Measurements from ENCODE around the gene MFSD11.
"Not testable (repeated sequence)": the region's sequence is repeated elsewhere in the genome, so short reads cannot be mapped to it uniquely, and the experiment has no call there.

The MFSD11 gene

DNA sequence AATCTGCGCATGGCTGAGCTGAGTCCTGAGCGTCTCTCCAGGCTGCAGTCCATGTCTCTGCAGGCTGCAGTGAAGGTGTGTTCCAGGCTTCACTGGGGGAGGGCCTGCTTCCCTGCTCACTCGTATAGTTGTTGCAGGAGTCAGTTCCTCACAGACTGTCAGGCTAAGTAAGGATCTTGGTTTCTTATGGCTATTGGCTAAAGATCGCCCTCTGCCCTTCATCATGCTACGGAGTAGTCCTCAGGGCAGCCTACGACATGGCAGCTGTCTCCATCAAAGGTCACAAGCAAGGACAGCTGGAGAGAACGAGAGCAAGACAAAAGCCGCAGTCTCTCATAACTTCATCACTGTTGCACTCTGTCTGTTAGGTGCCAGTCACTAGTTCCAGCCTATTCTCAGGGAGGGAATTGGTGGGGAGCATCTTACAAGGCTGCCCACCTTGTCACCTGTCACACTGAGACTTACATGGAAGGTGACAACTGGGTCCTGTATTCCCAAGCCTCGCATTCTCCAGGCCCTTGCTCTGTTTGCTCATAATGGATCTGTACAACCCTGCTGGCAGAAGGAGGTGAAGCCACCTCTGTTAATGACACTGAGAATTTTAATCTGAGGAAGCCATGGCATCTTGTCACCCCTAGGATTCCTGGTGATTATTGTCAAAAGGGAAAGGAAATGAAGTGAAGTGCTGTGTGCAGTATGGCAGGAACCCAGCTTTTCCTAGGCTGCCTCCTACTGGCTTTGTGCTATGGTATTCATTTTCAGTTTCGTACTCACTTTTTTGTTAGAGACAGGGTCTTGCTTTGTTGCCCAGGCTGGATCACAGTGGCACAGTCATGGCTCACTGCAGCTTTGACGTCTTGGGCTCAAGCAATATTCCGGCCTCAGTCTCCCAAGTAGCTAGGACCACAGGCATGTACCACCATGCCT, 43.4 kb downstream of the MFSD11 start:
- H3K4me1 ChIP-seq (ENCODE audit: control insufficient read depth in 1 of 2, insufficient read depth in 2 of 2, low read length in 2 of 2): no peaks in the 10 kb centered on the region
- H3K36me3 ChIP-seq (ENCODE audit: control insufficient read depth in 1 of 2, insufficient read depth in 2 of 2, low read length in 2 of 2): peaks cover 14 to 17% of the 10 kb centered on the region in 2 donors
- H3K27ac ChIP-seq (ENCODE audit: low read depth, low read length): no peak overlapping the region
- no peak overlapping the region for H3K9ac ChIP-seq (ENCODE audit: low read depth in 1 of 2, low read length in 2 of 2)
- no peak overlapping the region for H3K4me3 ChIP-seq (ENCODE audit: low read depth in 1 of 2, low read length in 2 of 2)
- no peaks in the 10 kb centered on the region for H3K9me3 ChIP-seq (ENCODE audit: control insufficient read depth in 1 of 2, low read length in 2 of 2)
- no peaks in the 10 kb centered on the region for H3K27me3 ChIP-seq (ENCODE audit: control insufficient read depth in 1 of 2, insufficient read depth in 2 of 2, low read length in 2 of 2)

DNA sequence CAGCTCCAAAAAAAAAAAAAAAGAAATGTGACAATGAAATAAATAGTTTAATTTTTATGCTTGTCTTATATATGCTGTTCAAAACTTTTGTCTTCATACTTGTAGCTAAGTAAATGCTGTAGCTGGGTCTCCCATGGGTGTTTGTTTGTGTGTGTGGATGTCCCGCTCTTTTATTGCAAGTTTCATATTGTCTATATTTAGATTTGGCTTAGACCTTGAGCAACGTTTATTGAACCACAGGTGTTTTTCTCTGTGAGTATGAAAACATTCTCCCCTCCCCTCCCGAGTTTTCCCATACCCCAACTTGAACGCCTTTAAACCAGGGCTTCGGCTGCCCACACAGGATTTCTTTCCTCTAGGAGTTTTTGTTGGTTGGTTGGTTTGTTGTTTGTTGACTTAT, 45.2 kb downstream of the MFSD11 start:
- H3K4me1 ChIP-seq (ENCODE audit: control insufficient read depth in 1 of 2, insufficient read depth in 2 of 2, low read length in 2 of 2): no peaks in the 10 kb centered on the region
- no peak overlapping the region for H3K4me3 ChIP-seq (ENCODE audit: low read depth in 1 of 2, low read length in 2 of 2)
- no peaks in the 10 kb centered on the region for H3K27me3 ChIP-seq (ENCODE audit: control insufficient read depth in 1 of 2, insufficient read depth in 2 of 2, low read length in 2 of 2)
- H3K9me3 ChIP-seq (ENCODE audit: control insufficient read depth in 1 of 2, low read length in 2 of 2): no peaks in the 10 kb centered on the region
- no peak overlapping the region for H3K9ac ChIP-seq (ENCODE audit: low read depth in 1 of 2, low read length in 2 of 2)
- peaks cover 11% of the 10 kb centered on the region in 2 donors for H3K36me3 ChIP-seq (ENCODE audit: control insufficient read depth in 1 of 2, insufficient read depth in 2 of 2, low read length in 2 of 2)
- no peak overlapping the region for H3K27ac ChIP-seq (ENCODE audit: low read depth, low read length)

DNA sequence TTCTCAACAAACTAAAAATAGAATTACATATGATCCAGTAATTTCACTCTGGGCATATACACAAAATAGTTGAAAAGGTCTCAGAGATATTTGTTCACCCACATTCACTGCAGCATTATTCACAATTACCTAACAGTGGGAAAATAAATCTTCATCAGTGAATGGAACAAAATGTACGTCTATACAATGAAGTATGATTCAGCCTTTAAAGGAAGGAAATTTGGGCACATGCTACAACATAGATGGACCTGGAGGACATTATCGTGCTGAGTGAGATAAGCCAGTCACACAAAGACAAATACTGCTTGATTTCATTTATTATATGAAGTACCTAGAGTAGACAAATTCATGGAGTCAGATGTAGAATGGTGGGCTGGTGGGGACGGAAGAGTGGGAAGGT, 47.0 kb downstream of the MFSD11 start:
- Histone ChIP-seq H3K4me3 (ENCODE audit: low read depth in 1 of 2, low read length in 2 of 2) (no peak overlapping the region), H3K4me1 (ENCODE audit: control insufficient read depth in 1 of 2, insufficient read depth in 2 of 2, low read length in 2 of 2) (no peaks in the 10 kb centered on the region), H3K9ac (ENCODE audit: low read depth in 1 of 2, low read length in 2 of 2) (no peak overlapping the region), H3K9me3 (ENCODE audit: control insufficient read depth in 1 of 2, low read length in 2 of 2) (no peaks in the 10 kb centered on the region), H3K27ac (ENCODE audit: low read depth, low read length) (no peak overlapping the region), H3K36me3 (ENCODE audit: control insufficient read depth in 1 of 2, insufficient read depth in 2 of 2, low read length in 2 of 2) (peaks cover 6 to 8% of the 10 kb centered on the region in 2 donors), H3K27me3 (ENCODE audit: control insufficient read depth in 1 of 2, insufficient read depth in 2 of 2, low read length in 2 of 2) (no peaks in the 10 kb centered on the region)

DNA sequence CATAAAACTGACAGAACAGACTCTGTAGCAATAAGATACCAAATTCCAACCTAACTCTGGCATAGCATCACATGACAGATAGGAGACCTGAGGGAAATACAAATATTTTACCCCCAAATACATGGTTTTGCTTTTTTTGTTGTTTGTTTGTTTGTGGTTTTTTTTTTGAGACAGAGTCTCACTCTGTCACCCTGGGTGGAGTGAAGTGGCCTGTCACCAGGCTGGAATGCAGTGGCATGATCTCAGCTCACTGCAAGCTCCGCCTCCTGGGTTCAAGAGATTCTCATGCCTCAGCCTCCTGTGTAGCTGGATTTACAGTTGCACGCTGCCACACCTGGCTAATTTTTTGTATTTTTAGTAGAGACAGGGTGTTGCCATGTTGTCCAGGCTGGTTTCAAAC, 49.9 kb downstream of the MFSD11 start:
- H3K4me1 ChIP-seq (ENCODE audit: control insufficient read depth in 1 of 2, insufficient read depth in 2 of 2, low read length in 2 of 2): peaks cover 0 to 11% of the 10 kb centered on the region in 2 donors
- not testable (repeated sequence) for H3K9ac ChIP-seq (ENCODE audit: low read depth in 1 of 2, low read length in 2 of 2); H3K36me3 ChIP-seq (ENCODE audit: control insufficient read depth in 1 of 2, insufficient read depth in 2 of 2, low read length in 2 of 2); H3K9me3 ChIP-seq (ENCODE audit: control insufficient read depth in 1 of 2, low read length in 2 of 2); H3K27me3 ChIP-seq (ENCODE audit: control insufficient read depth in 1 of 2, insufficient read depth in 2 of 2, low read length in 2 of 2); H3K27ac ChIP-seq (ENCODE audit: low read depth, low read length); H3K4me3 ChIP-seq (ENCODE audit: low read depth in 1 of 2, low read length in 2 of 2)

DNA sequence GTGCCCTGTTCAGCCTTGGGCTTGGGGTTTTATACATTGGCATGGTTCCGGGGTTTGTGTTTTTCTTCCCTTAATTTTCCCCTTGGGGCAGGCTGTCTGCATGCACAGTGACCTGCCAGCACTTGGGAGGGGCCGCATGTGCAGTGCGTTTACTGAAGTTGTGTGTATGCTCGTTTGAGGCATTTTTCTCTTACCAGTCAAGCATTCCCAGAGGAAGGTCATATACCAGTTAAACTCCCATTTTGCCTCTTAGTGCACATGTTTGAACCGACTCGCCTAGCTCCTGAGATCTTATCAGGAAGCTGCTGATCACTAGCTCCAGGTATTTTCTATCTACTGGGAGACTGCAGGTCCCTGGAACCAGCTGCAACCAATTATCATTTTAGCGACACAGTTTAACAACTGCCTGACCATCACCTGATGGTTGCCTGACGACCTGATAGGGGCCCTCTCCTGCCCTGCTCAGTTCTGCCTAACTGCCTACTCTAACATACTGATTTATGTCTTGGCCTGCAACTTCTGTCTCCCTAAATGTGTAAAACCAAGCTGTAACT, 51.4 kb downstream of the MFSD11 start:
- H3K36me3 ChIP-seq (ENCODE audit: control insufficient read depth in 1 of 2, insufficient read depth in 2 of 2, low read length in 2 of 2): no peaks in the 10 kb centered on the region
- H3K4me3 ChIP-seq (ENCODE audit: low read depth in 1 of 2, low read length in 2 of 2): no peak overlapping the region
- H3K27ac ChIP-seq (ENCODE audit: low read depth, low read length): no peak overlapping the region
- H3K9ac ChIP-seq (ENCODE audit: low read depth in 1 of 2, low read length in 2 of 2): no peak overlapping the region
- no peaks in the 10 kb centered on the region for H3K27me3 ChIP-seq (ENCODE audit: control insufficient read depth in 1 of 2, insufficient read depth in 2 of 2, low read length in 2 of 2)
- H3K4me1 ChIP-seq (ENCODE audit: control insufficient read depth in 1 of 2, insufficient read depth in 2 of 2, low read length in 2 of 2): peaks cover 0 to 11% of the 10 kb centered on the region in 2 donors
- H3K9me3 ChIP-seq (ENCODE audit: control insufficient read depth in 1 of 2, low read length in 2 of 2): no peaks in the 10 kb centered on the region

DNA sequence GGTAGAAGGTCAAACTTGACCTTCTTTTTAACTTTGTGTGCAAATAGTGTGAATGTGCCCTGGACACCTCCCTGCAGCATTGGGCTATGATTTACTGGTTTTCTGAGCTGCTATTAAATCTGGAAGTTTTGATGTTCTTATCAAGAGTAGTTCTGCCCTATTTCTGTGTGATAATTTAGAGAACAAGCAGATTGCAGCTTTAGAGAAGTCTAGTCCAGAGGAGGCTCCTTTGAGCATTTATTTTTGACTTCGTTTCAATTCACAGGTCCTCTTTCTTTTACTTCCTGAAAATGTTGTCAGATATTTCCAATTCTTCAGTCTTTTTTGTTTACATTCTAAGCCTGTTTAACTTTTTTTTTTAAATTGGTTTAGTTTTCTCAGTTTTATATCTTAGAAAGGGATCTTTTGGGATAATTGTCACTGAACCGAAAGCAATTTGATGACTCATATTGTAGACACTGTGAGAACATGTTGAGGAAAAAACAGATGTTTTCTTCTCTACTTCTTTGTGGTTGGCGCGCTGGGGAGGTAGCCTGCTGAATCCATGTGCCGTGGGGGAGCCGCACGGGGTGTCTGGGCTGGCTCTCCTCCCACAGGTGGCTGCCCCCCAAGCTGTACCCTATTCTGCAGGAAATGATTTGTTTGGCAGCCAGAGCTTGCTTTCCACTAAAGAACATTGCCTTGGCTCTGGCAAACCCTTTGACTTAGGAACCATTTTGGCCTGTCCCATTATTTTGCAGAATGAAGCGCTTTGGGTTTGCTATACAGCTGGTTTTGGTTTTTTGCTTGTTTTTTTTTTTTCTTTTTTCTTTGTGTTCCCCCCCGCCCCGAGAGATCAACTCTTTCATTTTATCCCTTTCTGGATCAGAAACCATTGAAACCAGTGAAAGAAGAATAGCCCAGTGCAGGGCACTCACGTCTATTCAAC, 53.4 kb downstream of the MFSD11 start:
- no peak overlapping the region for H3K9ac ChIP-seq (ENCODE audit: low read depth in 1 of 2, low read length in 2 of 2)
- H3K27ac ChIP-seq (ENCODE audit: low read depth, low read length): peak overlapping the region; percentile 36
- no peaks in the 10 kb centered on the region for H3K27me3 ChIP-seq (ENCODE audit: control insufficient read depth in 1 of 2, insufficient read depth in 2 of 2, low read length in 2 of 2)
- H3K4me3 ChIP-seq (ENCODE audit: low read depth in 1 of 2, low read length in 2 of 2): no peak overlapping the region
- no peaks in the 10 kb centered on the region for H3K36me3 ChIP-seq (ENCODE audit: control insufficient read depth in 1 of 2, insufficient read depth in 2 of 2, low read length in 2 of 2)
- H3K4me1 ChIP-seq (ENCODE audit: control insufficient read depth in 1 of 2, insufficient read depth in 2 of 2, low read length in 2 of 2): peaks cover 0 to 11% of the 10 kb centered on the region in 2 donors
- no peaks in the 10 kb centered on the region for H3K9me3 ChIP-seq (ENCODE audit: control insufficient read depth in 1 of 2, low read length in 2 of 2)

DNA sequence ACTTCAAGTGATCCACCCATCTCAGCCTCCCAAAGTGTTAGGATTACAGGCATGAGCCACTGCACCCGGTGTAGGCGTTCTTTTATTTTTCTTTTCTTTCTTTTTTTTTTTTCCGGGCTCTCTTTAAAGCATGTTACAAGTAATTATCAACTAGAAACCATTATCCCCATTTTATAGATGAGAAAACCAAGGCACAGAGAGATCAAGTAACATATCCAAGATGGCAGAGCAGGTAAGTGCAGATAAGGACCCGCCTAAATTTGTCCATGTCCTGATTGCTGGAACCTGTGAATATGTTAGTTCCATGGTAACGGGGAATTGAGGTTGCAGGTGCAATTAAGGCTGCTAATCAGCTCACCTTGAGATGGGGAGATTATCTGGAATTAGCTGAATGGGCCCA, 54.4 kb downstream of the MFSD11 start:
- no peaks in the 10 kb centered on the region for H3K36me3 ChIP-seq (ENCODE audit: control insufficient read depth in 1 of 2, insufficient read depth in 2 of 2, low read length in 2 of 2)
- no peaks in the 10 kb centered on the region for H3K27me3 ChIP-seq (ENCODE audit: control insufficient read depth in 1 of 2, insufficient read depth in 2 of 2, low read length in 2 of 2)
- H3K9me3 ChIP-seq (ENCODE audit: control insufficient read depth in 1 of 2, low read length in 2 of 2): no peaks in the 10 kb centered on the region
- no peak overlapping the region for H3K27ac ChIP-seq (ENCODE audit: low read depth, low read length)
- no peak overlapping the region for H3K9ac ChIP-seq (ENCODE audit: low read depth in 1 of 2, low read length in 2 of 2)
- H3K4me1 ChIP-seq (ENCODE audit: control insufficient read depth in 1 of 2, insufficient read depth in 2 of 2, low read length in 2 of 2): peaks cover 0 to 11% of the 10 kb centered on the region in 2 donors
- H3K4me3 ChIP-seq (ENCODE audit: low read depth in 1 of 2, low read length in 2 of 2): no peak overlapping the region

DNA sequence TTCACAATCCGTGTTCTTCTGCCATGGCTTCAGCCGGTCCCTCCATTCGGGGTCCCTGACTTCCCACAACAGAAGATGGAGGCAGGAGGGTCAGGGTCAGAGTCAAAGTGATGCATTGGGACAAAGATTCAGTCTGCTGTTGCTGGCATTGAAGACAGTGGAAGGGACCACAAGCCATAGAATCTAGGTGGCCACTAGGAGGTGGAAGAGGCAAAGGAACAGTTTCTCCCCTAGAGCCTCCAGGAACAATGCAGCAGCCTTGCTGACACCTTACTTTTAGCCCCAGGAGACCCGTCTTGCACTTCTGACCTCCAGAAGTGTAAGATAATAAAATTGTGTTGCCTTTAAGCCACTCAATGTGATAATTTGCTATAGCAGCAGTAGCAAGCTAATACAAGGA, 55.9 kb downstream of the MFSD11 start:
- H3K27me3 ChIP-seq (ENCODE audit: control insufficient read depth in 1 of 2, insufficient read depth in 2 of 2, low read length in 2 of 2): no peaks in the 10 kb centered on the region
- H3K36me3 ChIP-seq (ENCODE audit: control insufficient read depth in 1 of 2, insufficient read depth in 2 of 2, low read length in 2 of 2): no peaks in the 10 kb centered on the region
- H3K9me3 ChIP-seq (ENCODE audit: control insufficient read depth in 1 of 2, low read length in 2 of 2): no peaks in the 10 kb centered on the region
- H3K27ac ChIP-seq (ENCODE audit: low read depth, low read length): no peak overlapping the region
- H3K4me3 ChIP-seq (ENCODE audit: low read depth in 1 of 2, low read length in 2 of 2): no peak overlapping the region
- H3K9ac ChIP-seq (ENCODE audit: low read depth in 1 of 2, low read length in 2 of 2): no peak overlapping the region
- H3K4me1 ChIP-seq (ENCODE audit: control insufficient read depth in 1 of 2, insufficient read depth in 2 of 2, low read length in 2 of 2): peaks cover 0 to 11% of the 10 kb centered on the region in 2 donors

DNA sequence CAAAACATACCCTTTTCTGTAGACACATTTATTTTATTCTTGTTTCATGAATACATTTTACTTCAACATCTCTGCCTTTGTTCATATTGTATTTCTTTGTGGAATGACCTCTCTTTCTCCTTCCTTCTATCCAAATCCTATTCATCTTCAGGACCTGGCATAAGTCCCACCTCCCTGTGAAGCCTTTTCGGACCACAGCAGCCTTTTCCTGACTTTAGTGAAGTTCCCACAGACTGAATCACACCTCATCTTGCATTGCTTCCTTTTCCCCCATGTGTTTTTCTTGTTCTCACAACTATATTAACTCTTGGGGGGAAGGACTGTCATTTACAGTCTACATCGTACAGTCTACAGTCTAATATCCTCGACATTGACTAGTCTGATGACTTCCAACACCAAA, 58.2 kb downstream of the MFSD11 start:
- Histone ChIP-seq H3K27me3 (ENCODE audit: control insufficient read depth in 1 of 2, insufficient read depth in 2 of 2, low read length in 2 of 2) (no peaks in the 10 kb centered on the region), H3K36me3 (ENCODE audit: control insufficient read depth in 1 of 2, insufficient read depth in 2 of 2, low read length in 2 of 2) (no peaks in the 10 kb centered on the region), H3K4me3 (ENCODE audit: low read depth in 1 of 2, low read length in 2 of 2) (no peak overlapping the region), H3K4me1 (ENCODE audit: control insufficient read depth in 1 of 2, insufficient read depth in 2 of 2, low read length in 2 of 2) (peaks cover 0 to 6% of the 10 kb centered on the region in 2 donors), H3K9ac (ENCODE audit: low read depth in 1 of 2, low read length in 2 of 2) (no peak overlapping the region), H3K9me3 (ENCODE audit: control insufficient read depth in 1 of 2, low read length in 2 of 2) (no peaks in the 10 kb centered on the region), H3K27ac (ENCODE audit: low read depth, low read length) (no peak overlapping the region)

Measured in duodenal mucosa (tissue), 2 donors.